ENCODE measurements around the gene LTBP1.

The LTBP1 gene

DNA sequence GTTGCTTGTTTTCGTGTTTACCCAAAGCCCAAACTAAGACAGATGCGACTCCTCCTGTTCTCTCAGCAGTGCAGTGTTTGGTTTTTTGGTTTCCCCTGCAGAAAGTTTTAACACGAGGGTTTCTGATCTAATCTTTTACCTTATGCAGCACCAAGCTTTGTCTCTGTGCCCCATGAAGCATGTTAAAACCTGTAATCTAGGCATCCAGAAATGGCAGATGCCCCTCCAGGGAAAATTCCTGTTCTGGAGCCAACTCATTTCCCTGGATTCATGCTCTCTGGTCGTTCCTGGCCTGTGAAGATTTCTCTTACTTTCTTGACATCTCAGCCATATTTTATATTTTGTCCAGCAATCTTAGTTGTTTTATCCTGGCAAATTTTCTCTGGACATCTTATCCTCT, 91.5 kb downstream of the LTBP1 start:
- Histone ChIP-seq H3K27me3 (no peaks in the 10 kb centered on the region), H3K9me3 (no peaks in the 10 kb centered on the region), H3K36me3 (no peaks in the 10 kb centered on the region), H3K4me3 (no peak overlapping the region), H3K27ac (peak overlapping the region; percentile 65 to 69), H3K4me1 (peaks cover 0 to 51% (median 2%) of the 10 kb centered on the region in 4 donors)
- no peak for DNase-seq
- intact Hi-C loops (cut with DNase I; ENCODE audit: low total_unique reads): loop anchor here (5.0 kb wide), 1 partner anchor 404 kb away; no protein-coding TSS in a partner anchor
- TF ChIP-seq, protein P1, sequence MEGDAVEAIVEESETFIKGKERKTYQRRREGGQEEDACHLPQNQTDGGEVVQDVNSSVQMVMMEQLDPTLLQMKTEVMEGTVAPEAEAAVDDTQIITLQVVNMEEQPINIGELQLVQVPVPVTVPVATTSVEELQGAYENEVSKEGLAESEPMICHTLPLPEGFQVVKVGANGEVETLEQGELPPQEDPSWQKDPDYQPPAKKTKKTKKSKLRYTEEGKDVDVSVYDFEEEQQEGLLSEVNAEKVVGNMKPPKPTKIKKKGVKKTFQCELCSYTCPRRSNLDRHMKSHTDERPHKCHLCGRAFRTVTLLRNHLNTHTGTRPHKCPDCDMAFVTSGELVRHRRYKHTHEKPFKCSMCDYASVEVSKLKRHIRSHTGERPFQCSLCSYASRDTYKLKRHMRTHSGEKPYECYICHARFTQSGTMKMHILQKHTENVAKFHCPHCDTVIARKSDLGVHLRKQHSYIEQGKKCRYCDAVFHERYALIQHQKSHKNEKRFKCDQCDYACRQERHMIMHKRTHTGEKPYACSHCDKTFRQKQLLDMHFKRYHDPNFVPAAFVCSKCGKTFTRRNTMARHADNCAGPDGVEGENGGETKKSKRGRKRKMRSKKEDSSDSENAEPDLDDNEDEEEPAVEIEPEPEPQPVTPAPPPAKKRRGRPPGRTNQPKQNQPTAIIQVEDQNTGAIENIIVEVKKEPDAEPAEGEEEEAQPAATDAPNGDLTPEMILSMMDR (IDR thresholded peaks at IDR 0.05): no peak

DNA sequence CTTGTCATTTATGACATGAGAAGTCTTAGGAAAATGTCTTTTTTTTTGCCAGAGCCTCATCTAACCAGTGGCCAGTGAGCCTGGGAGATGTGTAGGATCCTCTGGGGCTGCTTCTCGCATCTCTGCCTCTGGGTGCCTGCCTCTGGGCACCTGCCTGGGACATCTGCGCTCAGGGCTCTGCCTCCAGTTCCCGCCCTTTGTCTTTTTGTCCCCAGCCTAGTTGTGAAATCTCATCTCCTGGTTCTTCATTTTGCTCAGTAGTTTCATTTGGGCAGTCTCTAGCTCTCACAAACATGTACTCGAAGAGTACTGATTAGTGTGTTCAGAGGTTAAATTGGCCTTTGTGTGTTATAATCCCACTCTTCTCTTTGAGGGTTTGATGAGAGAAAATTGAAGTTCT, 92.0 kb downstream of the LTBP1 start:
- Histone ChIP-seq H3K27me3 (no peaks in the 10 kb centered on the region), H3K4me3 (no peak overlapping the region), H3K36me3 (no peaks in the 10 kb centered on the region), H3K27ac (peak overlapping the region; percentile 65 to 69), H3K9me3 (no peaks in the 10 kb centered on the region), H3K4me1 (peaks cover 0 to 47% (median 2%) of the 10 kb centered on the region in 4 donors)
- TF ChIP-seq, protein P1 (IDR thresholded peaks at IDR 0.05): no peak
- DNase-seq: no peak
- intact Hi-C loops (cut with DNase I; ENCODE audit: low total_unique reads): loop anchor here (5.0 kb wide), 1 partner anchor 404 kb away; no protein-coding TSS in a partner anchor

DNA sequence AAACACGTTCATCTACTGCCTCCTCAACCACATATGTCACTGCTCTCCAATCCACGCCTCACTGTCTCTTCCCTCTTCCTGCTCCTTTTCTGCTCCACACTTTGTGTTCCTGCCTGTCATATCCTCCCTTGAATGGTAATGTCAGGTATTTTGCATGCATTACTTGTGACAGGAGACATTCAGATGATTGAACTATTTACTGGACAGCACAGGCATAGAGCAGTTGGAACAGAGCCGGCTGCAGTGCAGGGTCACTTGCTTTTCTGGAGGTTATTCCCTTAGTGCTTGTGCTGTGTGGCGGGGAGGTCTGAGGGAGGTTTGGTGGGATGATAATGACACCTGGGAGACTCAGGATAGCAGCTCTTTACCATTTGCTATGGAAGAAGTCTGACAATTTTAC, 93.8 kb downstream of the LTBP1 start:
- TF ChIP-seq, protein P1 (IDR thresholded peaks at IDR 0.05): no peak
- no peaks in the 10 kb centered on the region for H3K27me3 ChIP-seq
- no peaks in the 10 kb centered on the region for H3K36me3 ChIP-seq
- intact Hi-C loops (cut with DNase I; ENCODE audit: low total_unique reads): no loop called here
- peaks cover 0 to 33% (median 0%) of the 10 kb centered on the region in 4 donors for H3K4me1 ChIP-seq
- no peak for DNase-seq
- H3K4me3 ChIP-seq: no peak overlapping the region
- no peaks in the 10 kb centered on the region for H3K9me3 ChIP-seq
- peak overlapping the region; percentile 10 to 31 for H3K27ac ChIP-seq

DNA sequence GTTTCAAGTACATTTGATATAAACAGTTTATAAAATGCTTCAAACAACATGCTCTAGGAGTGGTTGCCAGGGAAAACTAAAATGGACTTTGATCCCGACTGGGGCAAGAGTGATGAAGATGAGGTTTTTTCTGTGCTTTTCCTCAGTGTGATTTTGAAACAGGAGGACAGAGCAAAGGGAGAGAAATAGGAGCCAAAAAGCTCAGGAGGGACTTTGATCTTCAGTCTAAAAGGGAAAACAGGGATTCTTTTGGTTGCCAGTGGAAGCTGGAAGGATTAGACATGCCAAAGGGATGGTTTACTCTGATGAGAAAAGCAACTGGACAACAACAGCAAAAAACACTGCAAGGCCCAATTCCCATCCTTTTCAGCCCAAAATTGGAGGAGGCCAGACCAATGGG, 95.5 kb downstream of the LTBP1 start:
- TF ChIP-seq, protein P1 (IDR thresholded peaks at IDR 0.05): no peak
- H3K4me1 ChIP-seq: peaks cover 0 to 20% (median 0%) of the 10 kb centered on the region in 4 donors
- H3K36me3 ChIP-seq: no peaks in the 10 kb centered on the region
- no peak for DNase-seq
- no peaks in the 10 kb centered on the region for H3K27me3 ChIP-seq
- H3K4me3 ChIP-seq: no peak overlapping the region
- no peaks in the 10 kb centered on the region for H3K9me3 ChIP-seq
- peak overlapping the region; percentile 14 to 26 for H3K27ac ChIP-seq
- intact Hi-C loops (cut with DNase I; ENCODE audit: low total_unique reads): no loop called here

- Histone ChIP-seq H3K4me3 (no peak overlapping the region), H3K9me3 (no peaks in the 10 kb centered on the region), H3K27ac (peak overlapping the region; percentile 5 to 51), H3K36me3 (no peaks in the 10 kb centered on the region), H3K4me1 (peaks cover 0 to 17% (median 0%) of the 10 kb centered on the region in 4 donors), H3K27me3 (no peaks in the 10 kb centered on the region)
- DNase-seq: no peak
- intact Hi-C loops (cut with DNase I; ENCODE audit: low total_unique reads): no loop called here
- TF ChIP-seq, protein P1 (IDR thresholded peaks at IDR 0.05): no peak
Measured at GRCh38 chr2:33042819-33043218, 96.1 kb downstream of the LTBP1 start.

DNA sequence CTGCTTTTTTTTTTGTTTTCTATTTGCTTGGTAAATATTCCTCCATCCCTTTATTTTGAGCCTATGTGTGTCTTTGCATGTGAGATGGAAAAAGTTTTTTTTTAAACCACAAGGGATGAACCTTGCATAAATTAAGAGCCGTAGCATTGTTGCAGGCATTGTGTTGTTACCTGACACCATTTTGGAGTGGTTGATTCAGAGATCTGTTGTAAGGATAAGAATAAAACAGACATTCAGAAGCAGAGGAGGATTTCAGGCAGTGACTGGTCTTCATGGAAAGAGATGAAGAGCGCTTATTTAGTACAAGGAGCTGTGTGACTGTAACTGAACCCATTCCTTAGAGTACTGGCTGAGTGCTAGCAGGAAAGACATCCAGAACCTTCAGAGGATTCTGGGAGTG, 101.2 kb downstream of the LTBP1 start:
- TF ChIP-seq, protein P1 (IDR thresholded peaks at IDR 0.05): no peak

More for the DNA sequence above, 101.2 kb downstream of the LTBP1 start:
- H3K36me3 ChIP-seq: no peaks in the 10 kb centered on the region
- no peaks in the 10 kb centered on the region for H3K9me3 ChIP-seq
- H3K27ac ChIP-seq: no peak overlapping the region
- H3K27me3 ChIP-seq: no peaks in the 10 kb centered on the region
- H3K4me3 ChIP-seq: no peak overlapping the region
- intact Hi-C loops (cut with DNase I; ENCODE audit: low total_unique reads): no loop called here
- peaks cover 0 to 28% (median 8%) of the 10 kb centered on the region in 4 donors for H3K4me1 ChIP-seq
- no peak for DNase-seq
